ENCODE measurements around the gene XAF1. TPM values are rescaled to one million over a fixed set of nuclear protein-coding genes. Genes with fewer than 3 reads are reported as not detected.

Gene XAF1
- total RNA-seq, 2 donors from 2014 or later: 19.1 to 31.1 TPM

Other genes with a start within 250 kb of the XAF1 start
- under 1 TPM; 0.70 to 0.81 TPM for gene PITPNM3, start 199.5 kb upstream of the XAF1 start, total RNA-seq
- 10 to 100 TPM; 14.0 to 18.4 TPM for gene KIAA0753, start 115.3 kb upstream of the XAF1 start, total RNA-seq
- gene TXNDC17, start 115.0 kb upstream of the XAF1 start, total RNA-seq: 10 to 100 TPM; 35.2 to 46.2 TPM
- 1 to 10 TPM; 7.3 to 8.8 TPM for gene MED31, start 104.4 kb upstream of the XAF1 start, total RNA-seq
- 1 to 10 TPM; 1.8 to 2.9 TPM for gene C17orf100, start 104.3 kb upstream of the XAF1 start, total RNA-seq
- gene SLC13A5, start 42.7 kb upstream of the XAF1 start, total RNA-seq: under 1 TPM in 1 of 2 donors, not detected in 1; 0.22 TPM
- gene FBXO39, start 20.2 kb downstream of the XAF1 start, total RNA-seq: 1 to 10 TPM in 1 of 2 donors, not detected in 1; 1.0 TPM
- gene TEKT1, start 75.7 kb downstream of the XAF1 start, total RNA-seq: not detected
- gene ALOX12, start 240.0 kb downstream of the XAF1 start, total RNA-seq: not detected

All from activated T-cell treated with anti-CD3 and anti-CD28 coated beads, Interleukin-2, amount 50 U/mL, for 72 hours (primary cell).